IMR-90 (cell line): ENCODE measurements around the gene AOX1. TPM values are rescaled to one million over a fixed set of nuclear protein-coding genes. Genes with fewer than 3 reads are reported as not detected.
A peak's percentile ranks its signal among the peaks of the same experiment; 100 is the strongest.

Experiments used
- ATAC-seq: fragments of 200-7000 bp; cut with Tn5 transposase; 2 replicates; pipeline ENCODE4 v1.9.1; 2020; ENCODE audit warnings: low read depth, mild to moderate bottlenecking, moderate library complexity
- BruUV-seq: library from RNA; stranded (reverse); fragments of 400-500 nt; replicated peaks from 2 replicates; lab custom pipeline; 2021; lab: Mats Ljungman, UMichigan
- CTCF ChIA-PET: fragments of 300-600 bp; formaldehyde crosslinking; extraction: SDS; loops from one replicate; lab custom pipeline; 2021; ENCODE audit warnings: antibody characterized with exemption; lab: Yijun Ruan, JAX
- POLR2A ChIA-PET: fragments of 300-600 bp; sonication (Branson Sonifier 250); formaldehyde crosslinking; loops from one replicate; lab custom pipeline; 2022; ENCODE audit warnings: antibody characterized with exemption; ENCODE audit not compliant: unreplicated experiment; lab: Charles Lee
- DNase-seq: peaks from one replicate; pipeline ENCODE4 v3.0.0; 2013
- H2AFZ ChIP-seq: replicated peaks from 2 replicates; pipeline ENCODE3; 2013; ENCODE audit warnings: low read length, mild to moderate bottlenecking; ENCODE audit not compliant: poor library complexity
- H2AK5ac ChIP-seq: 2 replicates; pipeline ENCODE4 v1.6.1; 2013; ENCODE audit warnings: low read depth, low read length, inconsistent platforms
- H2AK9ac ChIP-seq: replicated peaks from 2 replicates; pipeline ENCODE3; 2013; ENCODE audit warnings: mild to moderate bottlenecking, low read depth, low read length, moderate library complexity; ENCODE audit not compliant: poor library complexity
- H2BK120ac ChIP-seq: 2 replicates; pipeline ENCODE4 v1.6.1; 2013; ENCODE audit warnings: low read depth, low read length, inconsistent platforms
- H2BK15ac ChIP-seq: 3 replicates; pipeline ENCODE4 v1.6.1; 2013; ENCODE audit warnings: low read depth, low read length, inconsistent platforms
- H2BK20ac ChIP-seq: 2 replicates; pipeline ENCODE4 v1.6.1; 2013; ENCODE audit warnings: low read depth, mild to moderate bottlenecking, inconsistent platforms, low read length, moderate library complexity
- H2BK5ac ChIP-seq: 2 replicates; pipeline ENCODE4 v1.6.1; 2013; ENCODE audit warnings: mild to moderate bottlenecking, low read depth, low read length, inconsistent platforms; ENCODE audit not compliant: poor library complexity, severe bottlenecking
- H3K14ac ChIP-seq: replicated peaks from 2 replicates; pipeline ENCODE4 v1.6.1; 2013; ENCODE audit warnings: low read depth, low read length, inconsistent platforms
- H3K18ac ChIP-seq: 2 replicates; pipeline ENCODE4 v1.6.1; 2013; ENCODE audit warnings: low read depth, low read length, control low read depth
- H3K23ac ChIP-seq: 2 replicates; pipeline ENCODE4 v1.6.1; 2013; ENCODE audit warnings: low read depth, low read length, inconsistent platforms
- H3K27ac ChIP-seq: 2 replicates; pipeline ENCODE4 v1.5.1; 2013; ENCODE audit warnings: mild to moderate bottlenecking, control low read depth, low read length; ENCODE audit not compliant: insufficient read depth
- H3K27me3 ChIP-seq: 2 replicates; pipeline ENCODE4 v1.6.1; 2013; ENCODE audit warnings: low read length; ENCODE audit not compliant: control insufficient read depth, insufficient read depth
- H3K36me3 ChIP-seq: 2 replicates; pipeline ENCODE4 v1.6.1; 2013; ENCODE audit warnings: low read length, mixed read lengths; ENCODE audit not compliant: control insufficient read depth, insufficient read depth
- H3K4ac ChIP-seq: 2 replicates; pipeline ENCODE4 v1.6.1; 2013; ENCODE audit warnings: low read depth, low read length, inconsistent platforms
- H3K4me1 ChIP-seq: 2 replicates; pipeline ENCODE4 v1.6.1; 2013; ENCODE audit warnings: low read length, mixed read lengths; ENCODE audit not compliant: control insufficient read depth, insufficient read depth
- H3K4me2 ChIP-seq: 2 replicates; pipeline ENCODE4 v1.6.1; 2013; ENCODE audit warnings: low read depth, mild to moderate bottlenecking, control low read depth, low read length, moderate library complexity
- H3K4me3 ChIP-seq: 2 replicates; pipeline ENCODE4 v1.5.1; 2013; ENCODE audit warnings: low read depth, mild to moderate bottlenecking, control low read depth, low read length, moderate library complexity; ENCODE audit not compliant: insufficient read depth
- H3K56ac ChIP-seq: 2 replicates; pipeline ENCODE4 v1.6.1; 2013; ENCODE audit warnings: low read length, inconsistent platforms; ENCODE audit not compliant: insufficient read depth; ENCODE audit errors: extremely low read depth
- H3K79me1 ChIP-seq, 2 experiments: 2 replicates each; pipeline ENCODE4 v1.6.1; 2013; ENCODE audit warnings: low read length in 2 of 2, inconsistent platforms in 1 of 2, low read depth in 1 of 2
- H3K9ac ChIP-seq: 2 replicates; pipeline ENCODE4 v1.6.1; 2013; ENCODE audit warnings: low read depth, low read length, control low read depth
- H3K9me1 ChIP-seq: 2 replicates; pipeline ENCODE4 v1.6.1; 2013; ENCODE audit warnings: low read length, inconsistent platforms; ENCODE audit not compliant: insufficient read depth
- H3K9me3 ChIP-seq: 2 replicates; pipeline ENCODE4 v1.6.1; 2013; ENCODE audit warnings: low read length; ENCODE audit not compliant: control insufficient read depth, insufficient read depth
- H4K20me1 ChIP-seq: 2 replicates; pipeline ENCODE4 v1.6.1; 2013; ENCODE audit warnings: low read length, inconsistent platforms; ENCODE audit not compliant: insufficient read depth
- H4K5ac ChIP-seq: 2 replicates; pipeline ENCODE4 v1.6.1; 2013; ENCODE audit warnings: mild to moderate bottlenecking, low read depth, low read length, control low read depth
- H4K8ac ChIP-seq, 2 experiments: 2 replicates each; pipeline ENCODE4 v1.6.1; 2013; ENCODE audit warnings: low read depth in 2 of 2, low read length in 2 of 2, control low read depth in 1 of 2, inconsistent platforms in 1 of 2
- H4K91ac ChIP-seq: 2 replicates; pipeline ENCODE4 v1.6.1; 2013; ENCODE audit warnings: low read depth, low read length, inconsistent platforms; ENCODE audit not compliant: insufficient read depth
- BHLHE40 ChIP-seq: fragments of 150-350 bp; IDR thresholded peaks from 2 replicates; pipeline ENCODE4 v1.6.1; 2016; ENCODE audit warnings: mild to moderate bottlenecking, low read depth, low read length
- CEBPB ChIP-seq: IDR thresholded peaks from 2 replicates; pipeline ENCODE4 v1.6.1; 2012; ENCODE audit warnings: low read depth, low read length, improper control_type of control experiment
- CHD1 ChIP-seq: IDR thresholded peaks from 2 replicates; pipeline ENCODE4 v1.6.1; 2012; ENCODE audit warnings: low read depth, low read length, improper control_type of control experiment
- FOS ChIP-seq: fragments of 150-350 bp; IDR thresholded peaks from 2 replicates; pipeline ENCODE4 v1.6.1; 2016; ENCODE audit warnings: low read depth, low read length
- MAFK ChIP-seq: IDR thresholded peaks from 2 replicates; pipeline ENCODE4 v1.6.1; 2012; ENCODE audit warnings: low read depth, low read length, improper control_type of control experiment
- MAZ ChIP-seq: IDR thresholded peaks from 2 replicates; pipeline ENCODE4 v1.6.1; 2012; ENCODE audit warnings: low read depth, mild to moderate bottlenecking, low read length, improper control_type of control experiment, moderate library complexity, borderline replicate concordance
- MXI1 ChIP-seq: IDR thresholded peaks from 2 replicates; pipeline ENCODE4 v1.6.1; 2012; ENCODE audit warnings: low read depth, mild to moderate bottlenecking, low read length, moderate library complexity, borderline replicate concordance
- NFE2L2 ChIP-seq: fragments of 150-350 bp; IDR thresholded peaks from 2 replicates; pipeline ENCODE4 v1.6.1; 2016; ENCODE audit warnings: low read depth, mild to moderate bottlenecking, low read length
- POLR2A ChIP-seq: IDR thresholded peaks from 2 replicates; pipeline ENCODE4 v1.6.1; 2012; ENCODE audit warnings: mild to moderate bottlenecking, low read depth, low read length
- RAD21 ChIP-seq: IDR thresholded peaks from 2 replicates; pipeline ENCODE4 v1.6.1; 2012; ENCODE audit warnings: low read length, improper control_type of control experiment
- RCOR1 ChIP-seq: IDR thresholded peaks from 2 replicates; pipeline ENCODE4 v1.6.1; 2012; ENCODE audit warnings: mild to moderate bottlenecking, low read length, improper control_type of control experiment; ENCODE audit not compliant: insufficient replicate concordance
- RFX5 ChIP-seq: IDR thresholded peaks from 2 replicates; pipeline ENCODE4 v1.8.0; 2012; ENCODE audit warnings: low read depth, mild to moderate bottlenecking, low read length, moderate library complexity
- SMC3 ChIP-seq: fragments of 150-350 bp; IDR thresholded peaks from 2 replicates; pipeline ENCODE4 v1.6.1; 2016; ENCODE audit warnings: low read depth, mild to moderate bottlenecking, antibody characterized with exemption, low read length, moderate library complexity
- WGBS, 2 experiments: methylation state at CpG; one replicate each; pipeline versions ENCODE4 v1.1.5 to v1.1.7; 2013; ENCODE audit warnings: missing lambda C conversion rate in 2 of 2; ENCODE audit not compliant: insufficient read length in 1 of 2; ENCODE audit errors: extremely low coverage in 2 of 2; 5-methylcytosine and 5-hydroxymethylcytosine counted together
- dilution Hi-C: fragments of 300-500 bp; cut with HindIII; formaldehyde crosslinking; loops from one replicate; pipeline ENCODE4 v1.14.3; 2018; ENCODE audit warnings: low sequenced_read_pairs; ENCODE audit not compliant: unreplicated experiment
- in situ Hi-C: fragments of 300-500 bp; cut with MboI; formaldehyde crosslinking; loops from 3 replicates; pipeline ENCODE4 v1.14.3; 2019; ENCODE audit warnings: low sequenced_read_pairs, inconsistent platforms, mixed read lengths
- intact Hi-C: fragments of 100-400 bp; cut with micrococcal nuclease; formaldehyde crosslinking; loops from 2 replicates; pipeline ENCODE4 v1.10.0; 2022
- polyA plus RNA-seq, 3 experiments: library from polyadenylated mRNA; depleted of rRNA; stranded (reverse); fragments of >200 nt; gene quantifications; 2 replicates each; pipeline ENCODE4 v1.2.3, GENCODE V29; 2012; ENCODE audit warnings: low replicate concordance in 1 of 3
- total RNA-seq: library from RNA; depleted of rRNA; stranded (reverse); fragments of >200 nt; gene quantifications from 2 replicates; pipeline ENCODE4 v1.2.3, GENCODE V29; 2012
- TF ChIP-seq, protein P1 (sequence below): conservative IDR thresholded peaks from 2 replicates; pipeline ENCODE4 v1.5.1; 2012; ENCODE audit warnings: mild to moderate bottlenecking, low read depth, low read length, improper control_type of control experiment
- TF ChIP-seq, protein P2 (sequence below): fragments of 150-350 bp; IDR thresholded peaks from 2 replicates; pipeline ENCODE4 v1.6.1; 2016; ENCODE audit warnings: low read depth, mild to moderate bottlenecking, low read length, moderate library complexity, borderline replicate concordance
- TF ChIP-seq, protein P3 (sequence below): fragments of 150-350 bp; IDR thresholded peaks from 2 replicates; pipeline ENCODE4 v1.6.1; 2017; ENCODE audit warnings: mild to moderate bottlenecking, antibody characterized with exemption, low read length, low read depth

AOX1 gene
- total and polyA plus RNA-seq, 2 of the 4 experiments (the other 2 are of a cell fraction), result 21.7 to 59.9 TPM

DNA sequence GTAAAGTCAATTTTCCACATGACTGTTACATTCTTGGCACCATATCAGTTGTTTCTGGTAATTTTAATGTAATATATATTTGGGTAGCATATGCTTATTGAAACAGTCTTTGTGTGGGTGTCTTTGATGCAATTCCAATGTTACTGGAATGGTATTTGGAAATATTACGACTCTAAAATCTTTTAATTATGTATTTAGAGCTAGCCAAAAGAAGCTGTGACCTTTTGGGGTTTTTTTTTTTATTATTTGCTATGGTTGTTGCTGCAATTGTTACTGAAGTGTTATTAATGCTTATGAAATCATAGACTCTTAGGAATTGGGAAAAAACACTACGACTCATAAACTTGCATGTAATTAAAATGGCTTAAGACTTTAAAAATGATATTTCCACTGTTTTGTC lies 95.9 kb downstream of the AOX1 start:
- Histone ChIP-seq H3K18ac (no peak overlapping the region), H4K91ac (no peak overlapping the region), H3K14ac (no peak overlapping the region), H3K23ac (no peak overlapping the region), H3K4me3 (no peak overlapping the region), H2AK9ac (no peak overlapping the region), H3K9ac (no peak overlapping the region), H3K9me1 (no peaks in the 10 kb centered on the region), H2AK5ac (no peak overlapping the region), H4K8ac (no peak overlapping the region), H3K4me1 (no peaks in the 10 kb centered on the region; the same call in 1 of the 2 replicates), H3K79me1 (no peaks in the 10 kb centered on the region), H4K5ac (no peak overlapping the region), H2BK120ac (no peak overlapping the region), H3K9me3 (no peaks in the 10 kb centered on the region), H3K4ac (no peak overlapping the region), H3K56ac (no peak overlapping the region), H2AFZ (no peak overlapping the region), H3K27me3 (no peaks in the 10 kb centered on the region), H3K36me3 (no peaks in the 10 kb centered on the region), H3K4me2 (no peak overlapping the region), H4K20me1 (no peaks in the 10 kb centered on the region), H2BK20ac (no peak overlapping the region), H3K27ac (no peak overlapping the region), H2BK15ac (no peak overlapping the region), H2BK5ac (no peak overlapping the region)
- TF ChIP-seq, protein P1, sequence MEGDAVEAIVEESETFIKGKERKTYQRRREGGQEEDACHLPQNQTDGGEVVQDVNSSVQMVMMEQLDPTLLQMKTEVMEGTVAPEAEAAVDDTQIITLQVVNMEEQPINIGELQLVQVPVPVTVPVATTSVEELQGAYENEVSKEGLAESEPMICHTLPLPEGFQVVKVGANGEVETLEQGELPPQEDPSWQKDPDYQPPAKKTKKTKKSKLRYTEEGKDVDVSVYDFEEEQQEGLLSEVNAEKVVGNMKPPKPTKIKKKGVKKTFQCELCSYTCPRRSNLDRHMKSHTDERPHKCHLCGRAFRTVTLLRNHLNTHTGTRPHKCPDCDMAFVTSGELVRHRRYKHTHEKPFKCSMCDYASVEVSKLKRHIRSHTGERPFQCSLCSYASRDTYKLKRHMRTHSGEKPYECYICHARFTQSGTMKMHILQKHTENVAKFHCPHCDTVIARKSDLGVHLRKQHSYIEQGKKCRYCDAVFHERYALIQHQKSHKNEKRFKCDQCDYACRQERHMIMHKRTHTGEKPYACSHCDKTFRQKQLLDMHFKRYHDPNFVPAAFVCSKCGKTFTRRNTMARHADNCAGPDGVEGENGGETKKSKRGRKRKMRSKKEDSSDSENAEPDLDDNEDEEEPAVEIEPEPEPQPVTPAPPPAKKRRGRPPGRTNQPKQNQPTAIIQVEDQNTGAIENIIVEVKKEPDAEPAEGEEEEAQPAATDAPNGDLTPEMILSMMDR, result no peak
- TF ChIP-seq SMC3 (no peak), BHLHE40 (no peak), MAFK (no peak), MAZ (no peak), FOS (no peak), CEBPB (no peak), NFE2L2 (no peak), MXI1 (no peak), CHD1 (no peak), RFX5 (no peak), POLR2A (no peak), RCOR1 (no peak), RAD21 (no peak)
- TF ChIP-seq, protein P2, sequence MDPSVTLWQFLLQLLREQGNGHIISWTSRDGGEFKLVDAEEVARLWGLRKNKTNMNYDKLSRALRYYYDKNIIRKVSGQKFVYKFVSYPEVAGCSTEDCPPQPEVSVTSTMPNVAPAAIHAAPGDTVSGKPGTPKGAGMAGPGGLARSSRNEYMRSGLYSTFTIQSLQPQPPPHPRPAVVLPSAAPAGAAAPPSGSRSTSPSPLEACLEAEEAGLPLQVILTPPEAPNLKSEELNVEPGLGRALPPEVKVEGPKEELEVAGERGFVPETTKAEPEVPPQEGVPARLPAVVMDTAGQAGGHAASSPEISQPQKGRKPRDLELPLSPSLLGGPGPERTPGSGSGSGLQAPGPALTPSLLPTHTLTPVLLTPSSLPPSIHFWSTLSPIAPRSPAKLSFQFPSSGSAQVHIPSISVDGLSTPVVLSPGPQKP, result no peak
- TF ChIP-seq, protein P3, sequence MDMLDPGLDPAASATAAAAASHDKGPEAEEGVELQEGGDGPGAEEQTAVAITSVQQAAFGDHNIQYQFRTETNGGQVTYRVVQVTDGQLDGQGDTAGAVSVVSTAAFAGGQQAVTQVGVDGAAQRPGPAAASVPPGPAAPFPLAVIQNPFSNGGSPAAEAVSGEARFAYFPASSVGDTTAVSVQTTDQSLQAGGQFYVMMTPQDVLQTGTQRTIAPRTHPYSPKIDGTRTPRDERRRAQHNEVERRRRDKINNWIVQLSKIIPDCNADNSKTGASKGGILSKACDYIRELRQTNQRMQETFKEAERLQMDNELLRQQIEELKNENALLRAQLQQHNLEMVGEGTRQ, result no peak
- no CpG with 5 or more reads among the region's 2 CpGs for WGBS, 2 experiments
- in situ Hi-C loops, result no loop called here
- ChIA-PET POLR2A (no interaction called here), CTCF (no interaction called here)
- dilution Hi-C loops, result no loop called here
- ATAC-seq (no peak), DNase-seq (peak; percentile 6)
- BruUV-seq, result no TSS peak
- intact Hi-C loops, result no loop called here
